ENCODE measurements around the gene MED13L. TPM values are rescaled to one million over a fixed set of nuclear protein-coding genes. Genes with fewer than 3 reads are reported as not detected.

The MED13L gene
- total RNA-seq, 1 experiment from 2014 or later, result 94.1 TPM

DNA sequence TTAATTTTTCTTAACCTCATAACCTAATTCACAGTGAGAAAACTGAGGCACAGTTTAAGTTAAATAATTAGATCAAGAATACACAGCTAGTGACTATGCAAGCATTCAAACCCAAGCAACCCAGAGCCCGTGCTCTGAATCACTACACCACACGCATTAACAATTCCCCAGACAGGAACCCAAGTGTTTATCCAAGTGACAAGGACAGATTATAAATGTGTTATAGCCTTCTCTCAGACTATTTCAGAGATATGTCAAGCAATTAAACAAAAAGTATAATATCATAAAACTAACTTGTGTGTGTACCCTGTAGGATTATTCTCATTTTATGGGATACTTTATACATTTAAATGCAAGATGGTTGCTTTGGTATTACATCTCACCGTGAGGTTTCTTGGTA lies 43.8 kb downstream of the MED13L start:
- CTCF ChIA-PET, result no interaction called here
- no TSS peak for BruUV-seq (replicated peaks)
- TF ChIP-seq CTCF (conservative IDR thresholded peaks at IDR 0.05; ENCODE audit: low read depth, low read length), result no peak
- no peak for TF ChIP-seq EZH2 (IDR thresholded peaks at IDR 0.05; ENCODE audit: borderline replicate concordance, low read depth, low read length, poor library complexity, severe bottlenecking)
- POLR2A ChIA-PET (ENCODE audit: low non-redundant PET), result no interaction called here
- Histone ChIP-seq H3K4me1 (ENCODE audit: insufficient read depth, low read length, poor library complexity, severe bottlenecking) (peaks cover 30% of the 10 kb centered on the region), H3K36me3 (ENCODE audit: insufficient read depth, low read length, poor library complexity, severe bottlenecking) (peaks cover 3% of the 10 kb centered on the region), H3K27me3 (replicated peaks; ENCODE audit: insufficient read depth, low read depth, low read length, poor library complexity) (no peaks in the 10 kb centered on the region), H3K4me3 (ENCODE audit: low read depth, low read length, poor library complexity, severe bottlenecking) (no peak overlapping the region), H3K9me3 (ENCODE audit: low read depth, low read length, poor library complexity, severe bottlenecking) (no peaks in the 10 kb centered on the region), H3K27ac (ENCODE audit: low read depth, low read length, poor library complexity, severe bottlenecking) (no peak overlapping the region)
- peak; percentile 44 for DNase-seq (ENCODE audit: low spot score)
- intact Hi-C loops (cut with micrococcal nuclease; ENCODE audit: unreplicated experiment), result no loop called here

DNA sequence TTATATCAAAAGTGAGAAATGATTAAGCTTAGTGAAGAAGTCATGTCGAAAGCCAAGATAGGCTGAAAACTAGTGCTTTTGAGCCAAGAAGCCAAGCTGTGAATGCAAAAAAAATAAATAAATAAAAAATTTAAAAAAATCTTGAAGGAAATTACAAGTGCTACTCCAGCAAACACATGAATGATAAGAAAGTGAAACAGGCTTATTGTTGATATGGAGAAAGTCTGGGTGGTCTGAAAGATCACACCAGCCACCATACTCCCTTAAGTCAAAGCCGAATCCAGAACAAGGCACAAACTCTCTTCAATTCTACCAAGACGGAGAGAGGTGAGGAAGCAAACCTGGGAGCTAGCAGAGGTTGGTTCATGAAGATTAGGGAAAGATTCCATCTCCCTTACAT lies 49.7 kb downstream of the MED13L start:
- H3K27me3 ChIP-seq (replicated peaks; ENCODE audit: insufficient read depth, low read depth, low read length, poor library complexity), result no peaks in the 10 kb centered on the region

GRCh38 chr12:116226026-116226425 lies 51.5 kb downstream of the MED13L start:
- H3K4me1 ChIP-seq (ENCODE audit: insufficient read depth, low read length, poor library complexity, severe bottlenecking), result no peaks in the 10 kb centered on the region
- no peak for DNase-seq (ENCODE audit: low spot score)
- CTCF ChIA-PET, result interaction anchor here (0.6 kb wide), 1 partner anchor 89 kb away, joined by 3 read pairs; no protein-coding TSS in a partner anchor
- no TSS peak for BruUV-seq (replicated peaks)
- H3K27ac ChIP-seq (ENCODE audit: low read depth, low read length, poor library complexity, severe bottlenecking), result no peak overlapping the region
- H3K4me3 ChIP-seq (ENCODE audit: low read depth, low read length, poor library complexity, severe bottlenecking), result no peak overlapping the region
- intact Hi-C loops (cut with micrococcal nuclease; ENCODE audit: unreplicated experiment), result no loop called here
- H3K36me3 ChIP-seq (ENCODE audit: insufficient read depth, low read length, poor library complexity, severe bottlenecking), result peaks cover 3% of the 10 kb centered on the region
- no peak for TF ChIP-seq CTCF (conservative IDR thresholded peaks at IDR 0.05; ENCODE audit: low read depth, low read length)
- TF ChIP-seq EZH2 (IDR thresholded peaks at IDR 0.05; ENCODE audit: borderline replicate concordance, low read depth, low read length, poor library complexity, severe bottlenecking), result no peak
- no peaks in the 10 kb centered on the region for H3K27me3 ChIP-seq (replicated peaks; ENCODE audit: insufficient read depth, low read depth, low read length, poor library complexity)
- POLR2A ChIA-PET (ENCODE audit: low non-redundant PET), result no interaction called here
- H3K9me3 ChIP-seq (ENCODE audit: low read depth, low read length, poor library complexity, severe bottlenecking), result no peaks in the 10 kb centered on the region

More for the DNA sequence above, 49.7 kb downstream of the MED13L start:
- Histone ChIP-seq H3K27ac (ENCODE audit: low read depth, low read length, poor library complexity, severe bottlenecking) (no peak overlapping the region), H3K36me3 (ENCODE audit: insufficient read depth, low read length, poor library complexity, severe bottlenecking) (peaks cover 3% of the 10 kb centered on the region), H3K4me3 (ENCODE audit: low read depth, low read length, poor library complexity, severe bottlenecking) (no peak overlapping the region), H3K9me3 (ENCODE audit: low read depth, low read length, poor library complexity, severe bottlenecking) (no peaks in the 10 kb centered on the region), H3K4me1 (ENCODE audit: insufficient read depth, low read length, poor library complexity, severe bottlenecking) (no peaks in the 10 kb centered on the region)
- TF ChIP-seq CTCF (conservative IDR thresholded peaks at IDR 0.05; ENCODE audit: low read depth, low read length), result no peak
- no peak for TF ChIP-seq EZH2 (IDR thresholded peaks at IDR 0.05; ENCODE audit: borderline replicate concordance, low read depth, low read length, poor library complexity, severe bottlenecking)
- intact Hi-C loops (cut with micrococcal nuclease; ENCODE audit: unreplicated experiment), result no loop called here
- ChIA-PET CTCF (no interaction called here), POLR2A (ENCODE audit: low non-redundant PET) (no interaction called here)
- no peak for DNase-seq (ENCODE audit: low spot score)
- no TSS peak for BruUV-seq (replicated peaks)

All from A673 (cell line).